K562 (cell line): ENCODE measurements around the gene CPHXL2. TPM values are rescaled to one million over a fixed set of nuclear protein-coding genes. Genes with fewer than 3 reads are reported as not detected.

ENCODE experiments used
- ATAC-seq: fragments of 200-7000 bp; cut with Tn5 transposase; 3 replicates; pipeline ENCODE4 v1.9.1; 2020; ENCODE audit warnings: moderate library complexity
- BruUV-seq: library from RNA; stranded (reverse); fragments of 400-500 nt; replicated peaks from 2 replicates; lab custom pipeline; 2021; lab: Mats Ljungman, UMichigan
- CTCF ChIA-PET: fragments of 300-600 bp; formaldehyde crosslinking; extraction: SDS; loops from one replicate; lab custom pipeline; 2021; ENCODE audit warnings: low intra/inter-chr PET ratio; lab: Yijun Ruan, JAX
- POLR2A ChIA-PET: fragments of 300-600, 350-650 bp; sonication (Branson Sonifier 250); formaldehyde crosslinking; extraction: SDS; loops from one replicate; lab custom pipeline; 2021; ENCODE audit warnings: antibody characterized with exemption, inconsistent platforms; lab: Yijun Ruan, JAX
- DNase-seq, 4 experiments: peaks; one replicate each; pipeline versions ENCODE4 v3.0.0 to v3.0.0-alpha.2; 2011 to 2018; ENCODE audit warnings: low spot score in 3 of 4, mixed read lengths in 3 of 4; ENCODE audit errors: extremely low read depth in 1 of 4
- FAIRE-seq: peaks from 2 replicates; lab custom pipeline; 2011; peaks lifted over from hg19 to GRCh38; lab: Jason Lieb, UNC
- H2AFZ ChIP-seq: 2 replicates; pipeline ENCODE4 v1.6.0; 2011; ENCODE audit warnings: low read depth, low read length, control low read depth, inconsistent platforms
- H3K27ac ChIP-seq: fragments of 200-600 bp; 3 replicates; pipeline ENCODE4 v1.8.0; 2011; ENCODE audit warnings: low read depth, mild to moderate bottlenecking, control low read depth, inconsistent platforms, low read length, moderate library complexity, mixed read lengths; ENCODE audit errors: extremely low read depth
- H3K27me3 ChIP-seq, 2 experiments: fragments of 300-600 bp in 1 of 2; 2 replicates in 1 of 2; 3 replicates in 1 of 2; pipeline versions ENCODE4 v1.6.0 to v1.8.0; 2011; ENCODE audit warnings: inconsistent platforms in 2 of 2, low read length in 2 of 2, mild to moderate bottlenecking in 1 of 2, mixed read lengths in 1 of 2, moderate library complexity in 1 of 2; ENCODE audit not compliant: control insufficient read depth in 2 of 2, insufficient read depth in 2 of 2
- H3K36me3 ChIP-seq: fragments of 300-600 bp; 3 replicates; pipeline ENCODE4 v1.8.0; 2011; ENCODE audit warnings: mild to moderate bottlenecking, low read length, inconsistent platforms; ENCODE audit not compliant: control insufficient read depth, insufficient read depth
- H3K4me1 ChIP-seq, 2 experiments: fragments of 200-600 bp in 1 of 2; replicated peaks in 1 of 2; 2 replicates in 1 of 2; 3 replicates in 1 of 2; pipeline versions ENCODE4 v1.5.1 to v1.8.0; 2011; ENCODE audit warnings: inconsistent platforms in 2 of 2, low read length in 2 of 2, mild to moderate bottlenecking in 1 of 2, mixed read lengths in 1 of 2, moderate library complexity in 1 of 2; ENCODE audit not compliant: control insufficient read depth in 2 of 2, insufficient read depth in 2 of 2
- H3K4me2 ChIP-seq: 2 replicates; pipeline ENCODE4 v1.6.1; 2011; ENCODE audit warnings: low read length, control low read depth, inconsistent platforms, mixed read lengths; ENCODE audit not compliant: insufficient read depth
- H3K4me3 ChIP-seq: fragments of 200-600 bp; sonication (generic), shearing (Covaris generic); 2 replicates; pipeline ENCODE4 v1.5.1; 2016; ENCODE audit warnings: control low read depth, inconsistent platforms
- H3K79me2 ChIP-seq: fragments of 200-600 bp; 3 replicates; pipeline ENCODE4 v1.8.0; 2011; ENCODE audit warnings: low read length, inconsistent platforms; ENCODE audit not compliant: control insufficient read depth, insufficient read depth
- H3K9ac ChIP-seq, 2 experiments: 2 replicates each; pipeline versions ENCODE4 v1.6.0 to v1.6.1; 2011; ENCODE audit warnings: low read depth in 2 of 2, low read length in 2 of 2, control low read depth in 1 of 2, inconsistent platforms in 1 of 2, mild to moderate bottlenecking in 1 of 2, mixed read lengths in 1 of 2; ENCODE audit not compliant: insufficient read depth in 1 of 2
- H3K9me1 ChIP-seq: one replicate; pipeline ENCODE4 v1.6.0; 2011; ENCODE audit warnings: inconsistent platforms, mild to moderate bottlenecking, low read length, moderate library complexity; ENCODE audit not compliant: control insufficient read depth, insufficient read depth
- H3K9me3 ChIP-seq: replicated peaks from 2 replicates; pipeline ENCODE4 v1.5.1; 2011; ENCODE audit warnings: low read depth, low read length, inconsistent platforms; ENCODE audit not compliant: control insufficient read depth, insufficient read depth
- H4K20me1 ChIP-seq: replicated peaks from 2 replicates; pipeline ENCODE4 v1.6.1; 2011; ENCODE audit warnings: low read length, inconsistent platforms, mixed read lengths; ENCODE audit not compliant: control insufficient read depth, insufficient read depth
- E2F3 ChIP-seq: fragments of 250-450 bp; sonication (Bioruptor Pico); IDR thresholded peaks from 2 replicates; pipeline ENCODE4 v1.4.0; 2020; ENCODE audit warnings: mild to moderate bottlenecking
- ERF ChIP-seq: fragments of 450-650 bp; formaldehyde crosslinking; IDR thresholded peaks from 2 replicates; pipeline ENCODE4 v1.4.0; 2020; ENCODE audit warnings: mild to moderate bottlenecking, mixed read lengths
- EZH2 ChIP-seq: IDR thresholded peaks from 2 replicates; pipeline ENCODE4 v1.6.1; 2012; ENCODE audit warnings: low read depth, mild to moderate bottlenecking, inconsistent platforms, low read length, borderline replicate concordance
- PCBP1 ChIP-seq: fragments of 200-400 bp; formaldehyde crosslinking; IDR thresholded peaks from 2 replicates; pipeline ENCODE4 v1.6.1; 2018; ENCODE audit warnings: mild to moderate bottlenecking, low read depth, low read length; ENCODE audit not compliant: poor library complexity, severe bottlenecking
- SAFB ChIP-seq: fragments of 200-400 bp; formaldehyde crosslinking; IDR thresholded peaks from 2 replicates; pipeline ENCODE4 v1.6.1; 2017; ENCODE audit warnings: low read depth, low read length, borderline replicate concordance
- SMARCA4 ChIP-seq: fragments of 450-650 bp; IDR thresholded peaks from 2 replicates; pipeline ENCODE4 v1.6.1; 2016
- in situ Hi-C: fragments of 300-500 bp; cut with MboI; formaldehyde crosslinking; loops from 4 replicates; pipeline ENCODE4 v1.15.0; 2018; ENCODE audit warnings: inconsistent platforms, mixed read lengths
- intact Hi-C: fragments of 100-400 bp; cut with micrococcal nuclease; formaldehyde crosslinking; loops from 2 replicates; pipeline ENCODE4 v1.14.2; 2022
- polyA plus RNA-seq, 8 experiments: library from polyadenylated mRNA; depleted of rRNA in 4 of 8; stranded (reverse) in 5 of 8; unstranded in 3 of 8; fragments of >200 nt; fragmentation: Nextera tagmentation in 2 of 8; fragmentation: Illumina TruSeq in 1 of 8; extraction: Ambion mirVana in 2 of 8; extraction: Trizol in 1 of 8; gene quantifications; 2 replicates each; pipeline versions ENCODE4 v1.2.1 to v1.2.3, GENCODE V29; 2011 to 2014; ENCODE audit warnings: inconsistent platforms in 1 of 8, missing spikeins in 1 of 8
- total RNA-seq, 7 experiments: library from RNA; depleted of rRNA in 6 of 7; stranded (reverse); fragments of >200 nt in 6 of 7; fragmentation: Illumina TruSeq in 2 of 7; extraction: Trizol in 2 of 7; gene quantifications; 2 replicates each; pipeline versions ENCODE4 v1.2.1 to v1.2.3, GENCODE V29; 2011 to 2021; ENCODE audit warnings: low replicate concordance in 1 of 7
- TF ChIP-seq, protein P1 (sequence below): sonication (generic); formaldehyde crosslinking; IDR thresholded peaks from 2 replicates; pipeline ENCODE4 v1.8.0; 2022; ENCODE audit warnings: mild to moderate bottlenecking, missing genetic modification reagents
- TF ChIP-seq, protein P2 (sequence below): fragments of 200-800 bp; sonication (Bioruptor generic); IDR thresholded peaks from 2 replicates; pipeline ENCODE4 v1.6.1; 2016; ENCODE audit warnings: missing genetic modification characterization, missing compliant biosample characterization

Gene CPHXL2
- total and polyA plus RNA-seq, 9 of the 15 experiments (the other 6 are each of a cell fraction or from before 2014, with no cell fraction given): not detected

DNA sequence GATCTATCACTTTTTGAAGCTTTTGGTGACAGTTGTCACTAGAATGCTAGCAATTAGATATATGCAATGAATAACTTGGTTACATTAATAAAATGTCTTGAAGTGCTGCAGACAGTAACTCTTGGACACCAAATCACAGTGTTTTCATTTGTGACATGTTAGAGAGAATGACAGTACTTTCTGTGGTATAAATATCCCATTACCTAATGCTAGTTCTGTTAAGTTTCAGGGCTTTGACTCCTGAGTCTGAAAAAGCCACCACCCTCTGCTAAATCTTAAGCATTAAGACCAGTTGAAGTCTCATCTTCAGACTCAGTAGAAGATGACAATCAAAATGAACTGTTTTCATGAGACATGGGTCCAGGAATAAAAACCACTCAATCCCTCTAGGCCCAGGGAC lies 10.6 kb upstream of the CPHXL2 start:
- Histone ChIP-seq H2AFZ (no peak overlapping the region), H3K79me2 (no peaks in the 10 kb centered on the region), H3K9ac (no peak overlapping the region), H3K27ac (no peak overlapping the region), H3K4me3 (no peak overlapping the region), H3K4me2 (no peak overlapping the region), H3K27me3 (peaks cover 13 to 21% of the 10 kb centered on the region in 2 experiments; a peak in 4 of 5 replicates), H3K4me1 (no peaks in the 10 kb centered on the region), H3K36me3 (no peaks in the 10 kb centered on the region), H4K20me1 (no peaks in the 10 kb centered on the region), H3K9me3 (no peaks in the 10 kb centered on the region), H3K9me1 (no peaks in the 10 kb centered on the region)
- ATAC-seq: no peak
- in situ Hi-C loops (no loop called here), intact Hi-C loops (no loop called here)
- TF ChIP-seq, protein P1, sequence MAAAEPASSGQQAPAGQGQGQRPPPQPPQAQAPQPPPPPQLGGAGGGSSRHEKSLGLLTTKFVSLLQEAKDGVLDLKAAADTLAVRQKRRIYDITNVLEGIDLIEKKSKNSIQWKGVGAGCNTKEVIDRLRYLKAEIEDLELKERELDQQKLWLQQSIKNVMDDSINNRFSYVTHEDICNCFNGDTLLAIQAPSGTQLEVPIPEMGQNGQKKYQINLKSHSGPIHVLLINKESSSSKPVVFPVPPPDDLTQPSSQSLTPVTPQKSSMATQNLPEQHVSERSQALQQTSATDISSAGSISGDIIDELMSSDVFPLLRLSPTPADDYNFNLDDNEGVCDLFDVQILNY (CRISPR knock-in tag): no peak
- TF ChIP-seq, protein P2, sequence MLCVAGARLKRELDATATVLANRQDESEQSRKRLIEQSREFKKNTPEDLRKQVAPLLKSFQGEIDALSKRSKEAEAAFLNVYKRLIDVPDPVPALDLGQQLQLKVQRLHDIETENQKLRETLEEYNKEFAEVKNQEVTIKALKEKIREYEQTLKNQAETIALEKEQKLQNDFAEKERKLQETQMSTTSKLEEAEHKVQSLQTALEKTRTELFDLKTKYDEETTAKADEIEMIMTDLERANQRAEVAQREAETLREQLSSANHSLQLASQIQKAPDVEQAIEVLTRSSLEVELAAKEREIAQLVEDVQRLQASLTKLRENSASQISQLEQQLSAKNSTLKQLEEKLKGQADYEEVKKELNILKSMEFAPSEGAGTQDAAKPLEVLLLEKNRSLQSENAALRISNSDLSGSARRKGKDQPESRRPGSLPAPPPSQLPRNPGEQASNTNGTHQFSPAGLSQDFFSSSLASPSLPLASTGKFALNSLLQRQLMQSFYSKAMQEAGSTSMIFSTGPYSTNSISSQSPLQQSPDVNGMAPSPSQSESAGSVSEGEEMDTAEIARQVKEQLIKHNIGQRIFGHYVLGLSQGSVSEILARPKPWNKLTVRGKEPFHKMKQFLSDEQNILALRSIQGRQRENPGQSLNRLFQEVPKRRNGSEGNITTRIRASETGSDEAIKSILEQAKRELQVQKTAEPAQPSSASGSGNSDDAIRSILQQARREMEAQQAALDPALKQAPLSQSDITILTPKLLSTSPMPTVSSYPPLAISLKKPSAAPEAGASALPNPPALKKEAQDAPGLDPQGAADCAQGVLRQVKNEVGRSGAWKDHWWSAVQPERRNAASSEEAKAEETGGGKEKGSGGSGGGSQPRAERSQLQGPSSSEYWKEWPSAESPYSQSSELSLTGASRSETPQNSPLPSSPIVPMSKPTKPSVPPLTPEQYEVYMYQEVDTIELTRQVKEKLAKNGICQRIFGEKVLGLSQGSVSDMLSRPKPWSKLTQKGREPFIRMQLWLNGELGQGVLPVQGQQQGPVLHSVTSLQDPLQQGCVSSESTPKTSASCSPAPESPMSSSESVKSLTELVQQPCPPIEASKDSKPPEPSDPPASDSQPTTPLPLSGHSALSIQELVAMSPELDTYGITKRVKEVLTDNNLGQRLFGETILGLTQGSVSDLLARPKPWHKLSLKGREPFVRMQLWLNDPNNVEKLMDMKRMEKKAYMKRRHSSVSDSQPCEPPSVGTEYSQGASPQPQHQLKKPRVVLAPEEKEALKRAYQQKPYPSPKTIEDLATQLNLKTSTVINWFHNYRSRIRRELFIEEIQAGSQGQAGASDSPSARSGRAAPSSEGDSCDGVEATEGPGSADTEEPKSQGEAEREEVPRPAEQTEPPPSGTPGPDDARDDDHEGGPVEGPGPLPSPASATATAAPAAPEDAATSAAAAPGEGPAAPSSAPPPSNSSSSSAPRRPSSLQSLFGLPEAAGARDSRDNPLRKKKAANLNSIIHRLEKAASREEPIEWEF (CRISPR knock-in tag): no peak
- TF ChIP-seq SMARCA4: no peak
- TF ChIP-seq EZH2: no peak
- no peak for TF ChIP-seq SAFB
- TF ChIP-seq PCBP1: no peak
- TF ChIP-seq ERF: no peak
- no peak for TF ChIP-seq E2F3 (CRISPR knock-in tag)
- ChIA-PET CTCF (no interaction called here), POLR2A (no interaction called here)
- peak; percentile 19 for FAIRE-seq
- no peak for DNase-seq
- BruUV-seq: no TSS peak
